ENCODE results near the gene DOLPP1. TPM values are rescaled to one million over a fixed set of nuclear protein-coding genes. Genes with fewer than 3 reads are reported as not detected.

The DOLPP1 gene
- total and polyA plus RNA-seq, 3 donors from 2014 or later = 14.0 to 17.9 (median 14.4) TPM

GRCh38 chr9:129074106-129074505 lies 6.8 kb upstream of the DOLPP1 start:
- intact Hi-C loops (cut with DNase I; ENCODE audit: low total_unique reads) = no loop called here
- no peaks in the 10 kb centered on the region for H3K4me1 ChIP-seq
- WGBS, 2 donors = 52 to 57% methylated on average over 3 of the region's 3 CpGs

GRCh38 chr9:129075996-129076639 lies 4.8 kb upstream of the DOLPP1 start:
- no peak for DNase-seq
- no peaks in the 10 kb centered on the region for H3K36me3 ChIP-seq (ENCODE audit: low read depth, missing control alignments)
- H3K9me3 ChIP-seq = no peaks in the 10 kb centered on the region
- no peaks in the 10 kb centered on the region for H3K27me3 ChIP-seq
- WGBS, 2 donors = 85 to 92% methylated on average over 14 to 16 of the region's 16 CpGs
- TF ChIP-seq CTCF (IDR thresholded peaks at IDR 0.05) (no peak), POLR2A (IDR thresholded peaks at IDR 0.05) (no peak)
- H3K4me1 ChIP-seq = peaks cover 5% of the 10 kb centered on the region
- intact Hi-C loops (cut with DNase I; ENCODE audit: low total_unique reads) = no loop called here
- no peak overlapping the region for H3K4me3 ChIP-seq
- no peak overlapping the region for H3K27ac ChIP-seq

More at GRCh38 chr9:129074106-129074505, 6.8 kb upstream of the DOLPP1 start:
- Histone ChIP-seq H3K36me3 (ENCODE audit: low read depth, missing control alignments) (no peaks in the 10 kb centered on the region), H3K9me3 (no peaks in the 10 kb centered on the region), H3K27me3 (no peaks in the 10 kb centered on the region), H3K27ac (no peak overlapping the region), H3K4me3 (no peak overlapping the region)
- no peak for DNase-seq
- TF ChIP-seq CTCF (IDR thresholded peaks at IDR 0.05) = no peak
- TF ChIP-seq POLR2A (IDR thresholded peaks at IDR 0.05) = no peak

- no peak overlapping the region for H3K4me3 ChIP-seq
- no peak overlapping the region for H3K27ac ChIP-seq
- H3K4me1 ChIP-seq = peaks cover 7% of the 10 kb centered on the region
- H3K9me3 ChIP-seq = no peaks in the 10 kb centered on the region
- H3K27me3 ChIP-seq = no peaks in the 10 kb centered on the region
- no peaks in the 10 kb centered on the region for H3K36me3 ChIP-seq (ENCODE audit: low read depth, missing control alignments)
- intact Hi-C loops (cut with DNase I; ENCODE audit: low total_unique reads) = no loop called here
- 88 to 89% methylated on average over 9 to 11 of the region's 11 CpGs for WGBS, 2 donors
- no peak for DNase-seq
- no peak for TF ChIP-seq POLR2A (IDR thresholded peaks at IDR 0.05)
- no peak for TF ChIP-seq CTCF (IDR thresholded peaks at IDR 0.05)
These were observed 4.3 kb upstream of the DOLPP1 start for GRCh38 chr9:129076640-129077037.

- TF ChIP-seq POLR2A (IDR thresholded peaks at IDR 0.05) (no peak), CTCF (IDR thresholded peaks at IDR 0.05) (no peak)
- no peak overlapping the region for H3K4me3 ChIP-seq
- peaks cover 12% of the 10 kb centered on the region for H3K4me1 ChIP-seq
- intact Hi-C loops (cut with DNase I; ENCODE audit: low total_unique reads) = no loop called here
- H3K36me3 ChIP-seq (ENCODE audit: low read depth, missing control alignments) = no peaks in the 10 kb centered on the region
- H3K27me3 ChIP-seq = no peaks in the 10 kb centered on the region
- no peaks in the 10 kb centered on the region for H3K9me3 ChIP-seq
- no peak overlapping the region for H3K27ac ChIP-seq
- no peak for DNase-seq
- 89 to 94% methylated on average over 10 of the region's 10 CpGs for WGBS, 2 donors
These were observed 3.7 kb upstream of the DOLPP1 start for GRCh38 chr9:129077236-129077635.

Data from testis (tissue), 3 donors.